GM18858 (cell line): ENCODE data around the gene ARGFX.
"Not testable (repeated sequence)": the region's sequence is repeated elsewhere in the genome, so short reads cannot be mapped to it uniquely, and the experiment has no call there.

ENCODE experiments used
- ATAC-seq: cut with Tn5 transposase; IDR thresholded peaks from one replicate; pipeline ENCODE4 v1.9.1; 2021; ENCODE audit not compliant: unreplicated experiment

Gene ARGFX

DNA sequence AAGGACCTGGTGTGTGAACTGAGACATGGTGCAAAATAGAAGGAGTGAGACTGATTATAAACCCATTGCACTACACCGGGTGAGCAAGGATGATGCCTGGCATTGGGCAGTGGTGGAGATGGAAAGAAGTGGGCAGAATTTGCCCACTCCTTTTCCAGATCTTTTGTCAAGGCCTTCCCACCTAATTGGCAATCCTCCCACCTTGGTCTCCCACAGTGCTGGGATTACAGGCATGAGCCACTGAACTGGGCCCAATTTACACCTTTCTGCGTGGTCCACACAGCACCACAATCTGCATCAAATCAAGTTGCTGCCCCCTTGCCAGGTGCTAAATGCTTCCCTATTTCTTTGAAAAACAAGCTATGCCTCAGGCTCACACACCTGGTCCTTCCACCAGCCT is 30.8 kb downstream of the ARGFX start:
- ATAC-seq: no peak

DNA sequence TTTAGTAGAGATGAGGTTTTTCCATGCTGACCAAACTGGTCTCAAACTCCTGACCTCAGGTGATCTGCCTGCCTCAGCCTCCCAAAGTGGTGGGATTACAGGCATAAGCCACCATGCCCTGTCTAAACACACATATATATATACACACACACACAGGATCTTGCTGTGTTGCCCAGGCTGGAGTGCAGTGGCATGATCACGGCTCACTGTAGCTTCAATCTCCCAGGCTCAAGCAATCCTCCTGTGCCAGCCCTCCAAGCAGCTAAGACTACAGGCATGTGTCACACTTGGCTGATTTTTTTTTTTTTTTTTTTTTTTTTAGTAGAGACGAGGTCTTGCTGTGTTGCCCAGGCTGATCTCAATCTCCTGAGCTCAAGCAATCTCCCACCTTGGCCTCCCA is 32.2 kb downstream of the ARGFX start:
- ATAC-seq: not testable (repeated sequence)

DNA sequence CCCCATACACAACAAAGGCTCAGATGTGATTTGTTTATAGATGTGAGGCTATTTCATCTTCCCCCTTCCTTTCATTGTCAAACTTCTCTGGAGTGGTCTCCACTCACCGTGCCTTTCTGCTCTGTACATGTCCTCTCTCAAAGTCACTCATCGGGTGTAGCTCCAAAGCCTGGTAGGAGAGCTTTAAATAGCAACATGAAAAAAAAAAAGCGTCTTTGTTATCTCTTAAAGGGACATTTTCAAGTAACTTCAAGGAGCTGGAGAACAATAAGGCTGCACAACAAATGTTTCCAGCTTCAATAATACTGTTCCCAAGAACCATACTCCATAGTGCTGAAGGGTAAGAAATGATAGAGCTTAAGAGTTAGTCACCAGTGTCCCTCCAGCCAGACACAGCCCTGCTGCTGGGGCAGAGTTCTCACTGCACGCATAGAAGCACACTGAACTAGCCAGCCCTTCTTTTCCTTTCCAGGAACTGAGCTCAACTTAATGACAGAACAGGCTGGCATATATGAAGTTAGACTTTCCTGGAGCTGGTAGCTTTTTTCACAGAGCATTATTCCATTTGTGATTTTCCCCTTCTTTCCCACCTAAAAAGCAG is 33.6 kb downstream of the ARGFX start:
- ATAC-seq: no peak

DNA sequence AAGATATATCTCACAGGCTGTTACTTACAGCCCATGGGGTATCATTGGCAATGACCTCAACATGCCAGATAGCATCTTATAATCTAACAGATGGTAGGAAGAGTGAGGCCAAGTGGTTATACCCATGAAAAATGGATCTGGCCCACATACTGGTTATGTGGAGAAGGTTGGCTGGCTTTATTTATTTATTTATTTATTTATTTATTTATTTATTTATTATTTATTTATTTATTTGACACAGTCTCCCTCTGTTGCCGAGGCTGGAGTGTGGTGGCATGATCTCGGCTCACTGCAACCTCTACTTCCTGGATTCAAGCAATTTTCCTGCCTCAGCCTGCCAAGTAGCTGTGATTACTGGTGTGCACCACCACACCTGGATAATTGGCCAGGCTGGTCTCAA is 37.0 kb downstream of the ARGFX start:
- no peak for ATAC-seq

DNA sequence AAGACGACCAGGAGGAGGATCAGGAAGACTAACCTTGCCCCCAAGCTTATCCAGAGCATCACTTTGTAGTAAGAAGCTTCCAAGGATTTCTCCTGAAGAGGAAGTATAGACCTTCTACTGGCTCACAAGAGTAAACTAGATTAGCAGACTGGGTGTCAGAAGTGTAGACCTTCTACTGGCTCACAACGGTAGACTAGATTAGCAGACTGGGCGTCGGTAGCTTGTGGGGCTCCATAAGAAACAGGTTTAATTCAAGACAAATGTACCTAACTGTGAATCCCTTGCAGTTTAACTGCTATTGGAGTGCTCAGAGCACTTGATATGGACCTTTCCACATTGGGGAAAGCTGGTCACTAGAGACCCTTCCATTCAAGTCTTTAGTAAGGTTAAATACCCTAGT is 38.4 kb downstream of the ARGFX start:
- no peak for ATAC-seq
